ENCODE measurements around the gene RAB3GAP2.

DNA sequence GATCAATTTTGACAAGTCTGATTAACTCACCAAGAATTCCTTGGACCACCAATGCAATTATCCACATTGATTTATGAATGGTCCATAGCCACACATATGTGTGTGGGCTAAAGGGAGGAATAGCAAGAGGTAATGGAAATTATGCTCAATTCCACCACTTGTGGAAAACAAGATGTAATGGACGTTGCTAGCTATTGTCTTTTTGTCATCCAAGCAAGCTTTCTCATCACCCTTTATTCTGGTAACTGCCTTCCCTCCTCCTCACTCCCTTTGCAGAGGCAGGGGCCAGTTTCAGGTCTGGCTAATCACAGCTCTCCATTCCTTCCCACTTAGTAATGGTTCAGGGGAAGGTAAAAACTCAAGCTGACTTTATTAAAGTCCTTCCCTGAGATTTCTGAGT is 24.7 kb upstream of the RAB3GAP2 start:
- TF ChIP-seq, protein P1, sequence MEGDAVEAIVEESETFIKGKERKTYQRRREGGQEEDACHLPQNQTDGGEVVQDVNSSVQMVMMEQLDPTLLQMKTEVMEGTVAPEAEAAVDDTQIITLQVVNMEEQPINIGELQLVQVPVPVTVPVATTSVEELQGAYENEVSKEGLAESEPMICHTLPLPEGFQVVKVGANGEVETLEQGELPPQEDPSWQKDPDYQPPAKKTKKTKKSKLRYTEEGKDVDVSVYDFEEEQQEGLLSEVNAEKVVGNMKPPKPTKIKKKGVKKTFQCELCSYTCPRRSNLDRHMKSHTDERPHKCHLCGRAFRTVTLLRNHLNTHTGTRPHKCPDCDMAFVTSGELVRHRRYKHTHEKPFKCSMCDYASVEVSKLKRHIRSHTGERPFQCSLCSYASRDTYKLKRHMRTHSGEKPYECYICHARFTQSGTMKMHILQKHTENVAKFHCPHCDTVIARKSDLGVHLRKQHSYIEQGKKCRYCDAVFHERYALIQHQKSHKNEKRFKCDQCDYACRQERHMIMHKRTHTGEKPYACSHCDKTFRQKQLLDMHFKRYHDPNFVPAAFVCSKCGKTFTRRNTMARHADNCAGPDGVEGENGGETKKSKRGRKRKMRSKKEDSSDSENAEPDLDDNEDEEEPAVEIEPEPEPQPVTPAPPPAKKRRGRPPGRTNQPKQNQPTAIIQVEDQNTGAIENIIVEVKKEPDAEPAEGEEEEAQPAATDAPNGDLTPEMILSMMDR (IDR thresholded peaks at IDR 0.05; ENCODE audit: low read depth, low read length, poor library complexity, severe bottlenecking): no peak
- TF ChIP-seq EZH2phosphoT487 (IDR thresholded peaks at IDR 0.05; ENCODE audit: borderline replicate concordance, low read length): no peak
